SH-SY5Y (cell line): Measurements from ENCODE around the gene EPYC.

Experiments
- GATA2 ChIP-seq: IDR thresholded peaks from 2 replicates; pipeline ENCODE4 v1.6.1; 2011; ENCODE audit warnings: mild to moderate bottlenecking, low read depth, low read length
- GATA3 ChIP-seq: IDR thresholded peaks from 2 replicates; pipeline ENCODE4 v1.6.1; 2011; ENCODE audit warnings: low read depth, mild to moderate bottlenecking, low read length, moderate library complexity

DNA sequence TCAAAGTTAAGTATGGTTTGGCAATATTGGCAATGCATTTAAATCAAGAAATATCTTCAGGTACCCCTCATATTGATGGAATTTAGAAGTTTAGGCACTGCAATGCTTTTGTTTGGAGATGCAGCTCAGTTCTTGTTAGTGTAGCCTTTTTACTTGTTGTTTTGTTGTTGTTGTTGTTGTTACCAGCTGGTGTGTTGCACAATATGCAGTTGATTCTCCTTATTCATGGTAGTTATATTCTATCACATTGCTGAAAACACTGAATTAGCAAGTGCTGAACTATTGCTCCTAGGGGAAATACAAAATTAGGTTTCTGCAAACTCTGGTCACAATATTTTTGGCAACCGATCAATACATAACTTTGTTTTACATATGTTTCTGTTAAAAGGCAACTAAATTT is 84.5 kb downstream of the EPYC start:
- TF ChIP-seq GATA2 = no peak
- no peak for TF ChIP-seq GATA3
